ENCODE results near the gene ACSM6.
A peak's percentile ranks its signal among the peaks of the same experiment; 100 is the strongest.

DNA sequence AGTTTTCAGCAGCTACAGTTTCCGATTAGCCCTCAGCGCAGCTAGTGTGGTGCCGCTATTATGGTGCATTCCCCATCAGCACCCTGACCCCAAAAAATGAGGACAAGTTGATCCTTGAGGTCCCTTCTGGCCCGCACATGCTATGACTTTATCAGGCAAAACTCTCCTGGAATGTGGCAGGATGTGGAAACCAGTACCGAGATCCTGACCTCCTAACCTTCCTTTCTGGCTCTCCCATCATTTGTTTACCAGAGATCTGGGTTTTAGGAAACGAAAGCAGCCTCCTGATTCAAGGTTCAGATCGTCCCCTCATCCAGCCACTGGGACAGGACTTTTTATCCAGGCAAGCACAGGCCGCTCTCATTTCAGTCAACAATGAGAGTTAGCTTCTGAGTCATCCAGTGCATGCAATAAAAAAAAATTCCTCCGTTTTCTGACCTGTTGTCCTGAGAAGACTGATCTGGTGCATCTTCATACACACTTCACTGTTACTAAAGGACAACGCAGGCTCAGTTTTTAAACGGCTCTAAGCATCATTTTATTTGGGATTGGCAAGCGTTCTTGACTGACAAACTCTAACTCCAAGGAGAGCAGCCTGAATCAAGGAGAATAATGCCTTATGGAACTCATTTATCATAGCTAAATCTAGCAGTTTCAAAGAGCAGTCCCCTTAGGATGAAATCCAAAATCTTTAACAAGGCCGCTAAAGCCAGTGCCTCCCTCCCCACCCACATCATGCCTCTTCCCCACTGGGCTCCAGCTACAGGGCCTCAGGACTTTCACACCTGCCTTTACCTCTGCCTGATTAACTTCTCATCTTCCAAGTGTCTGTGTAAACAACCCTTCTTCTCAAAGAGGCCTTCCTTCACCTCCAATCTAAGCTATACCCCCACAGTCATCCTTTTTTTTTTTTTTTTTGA, 79.6 kb downstream of the ACSM6 start:
- TF ChIP-seq POLR2A (IDR thresholded peaks at IDR 0.05) (no peak), POLR2AphosphoS5 (IDR thresholded peaks at IDR 0.05) (peak in 1 of 3 donors; percentile 50), CTCF (IDR thresholded peaks at IDR 0.05) (no peak)
